ENCODE results near the gene CD55. TPM values are rescaled to one million over a fixed set of nuclear protein-coding genes. Genes with fewer than 3 reads are reported as not detected.

CD55 gene
- total and polyA plus RNA-seq, 2 of the 13 experiments (the other 11 are each of a cell fraction or from before 2014, with no cell fraction given) = 6.0 to 56.0 TPM

DNA sequence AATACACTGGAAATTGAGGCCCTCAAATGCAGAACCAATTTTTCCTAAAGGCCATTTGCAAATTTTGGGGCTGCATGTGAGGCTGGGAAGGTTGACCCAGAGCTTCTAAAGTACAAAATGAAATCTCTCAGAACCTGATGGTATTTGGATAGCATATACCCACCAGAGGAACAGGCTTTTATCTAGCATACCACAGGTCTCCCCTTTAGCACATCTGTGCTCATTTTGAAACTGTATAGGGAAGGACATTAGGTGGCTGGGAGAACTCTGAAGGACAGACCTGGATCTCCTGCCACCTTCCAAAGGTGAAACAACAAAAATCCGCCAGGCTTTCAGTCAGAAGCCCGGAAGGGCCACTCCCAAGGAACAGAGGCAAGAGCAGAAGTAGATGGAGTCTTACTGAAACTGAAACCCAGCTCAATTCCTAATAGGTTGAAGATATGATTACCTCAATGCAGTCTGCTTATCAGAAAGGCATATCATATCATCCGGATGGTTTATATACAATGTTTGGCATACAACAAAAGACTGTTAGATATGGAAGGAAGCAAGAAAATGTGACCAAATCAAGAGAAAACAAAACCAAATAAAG lies 11.6 kb downstream of the CD55 start:
- CTCF ChIA-PET (ENCODE audit: low intra/inter-chr PET ratio, low total read pairs) = no interaction called here
- POLR2A ChIA-PET = interaction anchor here (4.4 kb wide), 1 partner anchor 11 kb away, joined by 25 read pairs; the partner anchor contains the start of gene CD55
- H3K9ac ChIP-seq (ENCODE audit: insufficient read depth, low read depth, low read length) = no peak overlapping the region
- H3K79me2 ChIP-seq (ENCODE audit: insufficient read depth, low read length) = no peaks in the 10 kb centered on the region
- FAIRE-seq = no peak
- no peak for ATAC-seq
- peaks cover 1 to 8% of the 10 kb centered on the region in 2 experiments; a peak in 2 of 5 replicates for H3K36me3 ChIP-seq (replicated peaks in 1 of 2; ENCODE audit: control insufficient read depth in 1 of 2, insufficient read depth in 2 of 2, low read length in 2 of 2)
- peaks cover 11% of the 10 kb centered on the region for H3K9me3 ChIP-seq (ENCODE audit: low read length)
- no peaks in the 10 kb centered on the region for H3K27me3 ChIP-seq (ENCODE audit: control insufficient read depth in 1 of 2, insufficient read depth in 2 of 2, low read length in 2 of 2)
- no peak for DNase-seq (ENCODE audit: low spot score)
- no peak overlapping the region for H3K4me2 ChIP-seq (ENCODE audit: low read depth, low read length)
- intact Hi-C loops (cut with micrococcal nuclease; ENCODE audit: unreplicated experiment) (no loop called here), in situ Hi-C loops (cut with HindIII; ENCODE audit: extremely low pct_ligation_motif_present, low pct_unique_long_range_greater_than_20kb) (no loop called here)
- BruUV-seq (replicated peaks) = no TSS peak
- no peak overlapping the region for H2AFZ ChIP-seq (ENCODE audit: low read length)
- H3K4me1 ChIP-seq (ENCODE audit: insufficient read depth, low read length) = peaks cover 14% of the 10 kb centered on the region
- H3K4me3 ChIP-seq (replicated peaks in 1 of 3; ENCODE audit: insufficient read depth in 1 of 3, low read depth in 2 of 3, low read length in 3 of 3) = no peak overlapping the region
- TF ChIP-seq NFE2L2 (IDR thresholded peaks at IDR 0.05; ENCODE audit: low read length) (no peak), CSRNP2 (CRISPR knock-in tag; conservative IDR thresholded peaks at IDR 0.05; ENCODE audit: low read depth) (no peak), PAX8 (CRISPR knock-in tag; IDR thresholded peaks at IDR 0.05; ENCODE audit: borderline replicate concordance) (no peak)
- 91% methylated on average over 3 of the region's 3 CpGs for WGBS (ENCODE audit: low lambda C conversion rate)
- H4K20me1 ChIP-seq (ENCODE audit: insufficient read depth, low read length) = no peaks in the 10 kb centered on the region
- no peak overlapping the region for H3K27ac ChIP-seq (ENCODE audit: extremely low read length, insufficient read depth, low read length)

GRCh38 chr1:207333620-207334019 lies 12.1 kb downstream of the CD55 start:
- CTCF ChIA-PET (ENCODE audit: low intra/inter-chr PET ratio, low total read pairs) = no interaction called here
- Histone ChIP-seq H3K27me3 (ENCODE audit: control insufficient read depth in 1 of 2, insufficient read depth in 2 of 2, low read length in 2 of 2) (no peaks in the 10 kb centered on the region), H3K79me2 (ENCODE audit: insufficient read depth, low read length) (no peaks in the 10 kb centered on the region), H4K20me1 (ENCODE audit: insufficient read depth, low read length) (no peaks in the 10 kb centered on the region), H3K9me3 (ENCODE audit: low read length) (peaks cover 11% of the 10 kb centered on the region), H3K36me3 (replicated peaks in 1 of 2; ENCODE audit: control insufficient read depth in 1 of 2, insufficient read depth in 2 of 2, low read length in 2 of 2) (peaks cover 1 to 8% of the 10 kb centered on the region in 2 experiments; a peak in 2 of 5 replicates), H3K9ac (ENCODE audit: insufficient read depth, low read depth, low read length) (no peak overlapping the region), H3K4me3 (replicated peaks in 1 of 3; ENCODE audit: insufficient read depth in 1 of 3, low read depth in 2 of 3, low read length in 3 of 3) (no peak overlapping the region), H3K27ac (ENCODE audit: extremely low read length, insufficient read depth, low read length) (no peak overlapping the region), H2AFZ (ENCODE audit: low read length) (no peak overlapping the region), H3K4me1 (ENCODE audit: insufficient read depth, low read length) (peaks cover 11% of the 10 kb centered on the region), H3K4me2 (ENCODE audit: low read depth, low read length) (no peak overlapping the region)
- no TSS peak for BruUV-seq (replicated peaks)
- WGBS (ENCODE audit: low lambda C conversion rate) = 92% methylated on average over 1 of the region's 1 CpG
- TF ChIP-seq NFYB (CRISPR knock-in tag; IDR thresholded peaks at IDR 0.05) (no peak), HOXD1 (CRISPR knock-in tag; IDR thresholded peaks at IDR 0.05) (no peak), SNAI1 (CRISPR knock-in tag; IDR thresholded peaks at IDR 0.05; ENCODE audit: borderline replicate concordance) (no peak)
- TF ChIP-seq, protein P1, sequence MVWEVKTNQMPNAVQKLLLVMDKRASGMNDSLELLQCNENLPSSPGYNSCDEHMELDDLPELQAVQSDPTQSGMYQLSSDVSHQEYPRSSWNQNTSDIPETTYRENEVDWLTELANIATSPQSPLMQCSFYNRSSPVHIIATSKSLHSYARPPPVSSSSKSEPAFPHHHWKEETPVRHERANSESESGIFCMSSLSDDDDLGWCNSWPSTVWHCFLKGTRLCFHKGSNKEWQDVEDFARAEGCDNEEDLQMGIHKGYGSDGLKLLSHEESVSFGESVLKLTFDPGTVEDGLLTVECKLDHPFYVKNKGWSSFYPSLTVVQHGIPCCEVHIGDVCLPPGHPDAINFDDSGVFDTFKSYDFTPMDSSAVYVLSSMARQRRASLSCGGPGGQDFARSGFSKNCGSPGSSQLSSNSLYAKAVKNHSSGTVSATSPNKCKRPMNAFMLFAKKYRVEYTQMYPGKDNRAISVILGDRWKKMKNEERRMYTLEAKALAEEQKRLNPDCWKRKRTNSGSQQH (CRISPR knock-in tag; IDR thresholded peaks at IDR 0.05; ENCODE audit: low read depth) = no peak
- intact Hi-C loops (cut with micrococcal nuclease; ENCODE audit: unreplicated experiment) (no loop called here), in situ Hi-C loops (cut with HindIII; ENCODE audit: extremely low pct_ligation_motif_present, low pct_unique_long_range_greater_than_20kb) (no loop called here)
- POLR2A ChIA-PET = interaction anchor here (4.4 kb wide), 1 partner anchor 12 kb away, joined by 25 read pairs; the partner anchor contains the start of gene CD55
- no peak for ATAC-seq
- DNase-seq (ENCODE audit: low spot score) = no peak
- FAIRE-seq = no peak
